HepG2 (cell line): ENCODE results near the gene NT5C. TPM values are rescaled to one million over a fixed set of nuclear protein-coding genes. Genes with fewer than 3 reads are reported as not detected.

Source experiments
- ASH2L ChIP-seq: fragments of 300-600, 200-600 bp; sonication (generic); IDR thresholded peaks from 2 replicates; pipeline ENCODE4 v1.7.0; 2017; ENCODE audit warnings: low read depth, mild to moderate bottlenecking, moderate library complexity, mixed read lengths, low read length; ENCODE audit not compliant: insufficient read length
- BORCS8-MEF2B ChIP-seq: sonication (generic); formaldehyde crosslinking; IDR thresholded peaks from 2 replicates; pipeline ENCODE4 v1.8.0; 2022; ENCODE audit warnings: mild to moderate bottlenecking, missing genetic modification reagents
- CHCHD3 ChIP-seq: sonication (generic); formaldehyde crosslinking; IDR thresholded peaks from 2 replicates; pipeline ENCODE4 v1.8.0; 2022; ENCODE audit warnings: mild to moderate bottlenecking, missing genetic modification reagents, moderate library complexity
- DRAP1 ChIP-seq: IDR thresholded peaks from 2 replicates; pipeline ENCODE4 v1.6.1; 2016; ENCODE audit warnings: missing genetic modification reagents, missing compliant biosample characterization
- EHMT2 ChIP-seq: fragments of 200-600 bp; sonication (generic); IDR thresholded peaks from 2 replicates; pipeline ENCODE4 v1.7.0; 2017; ENCODE audit warnings: antibody characterized with exemption, low read depth, low read length, borderline replicate concordance
- ELK4 ChIP-seq: sonication (generic); formaldehyde crosslinking; IDR thresholded peaks from 2 replicates; pipeline ENCODE4 v1.9.0; 2021; ENCODE audit warnings: missing genetic modification reagents, borderline replicate concordance
- JUND ChIP-seq: sonication (generic); formaldehyde crosslinking; IDR thresholded peaks from 2 replicates; pipeline ENCODE4 v1.8.0; 2022; ENCODE audit warnings: mild to moderate bottlenecking, missing genetic modification reagents
- LCORL ChIP-seq, 2 experiments: fragments of 450-650 bp in 1 of 2; sonication (generic) in 1 of 2; formaldehyde crosslinking in 1 of 2; IDR thresholded peaks; 2 replicates each; pipeline versions ENCODE4 v1.5.0 to v1.6.1; 2017 to 2020; ENCODE audit warnings: antibody characterized with exemption in 1 of 2, missing genetic modification reagents in 1 of 2
- MIXL1 ChIP-seq: IDR thresholded peaks from 2 replicates; pipeline ENCODE4 v1.6.1; 2016
- MLX ChIP-seq: IDR thresholded peaks from 2 replicates; pipeline ENCODE4 v1.6.1; 2016
- MXD4 ChIP-seq: IDR thresholded peaks from 2 replicates; pipeline ENCODE4 v1.6.1; 2016; ENCODE audit warnings: mild to moderate bottlenecking, missing biosample characterization, missing genetic modification reagents
- MYNN ChIP-seq: sonication (generic); formaldehyde crosslinking; IDR thresholded peaks from 2 replicates; pipeline ENCODE4 v1.4.0; 2020; ENCODE audit warnings: mild to moderate bottlenecking, low read depth, missing genetic modification reagents
- PHB2 ChIP-seq: fragments of 450-650 bp; IDR thresholded peaks from 2 replicates; pipeline ENCODE4 v1.6.1; 2018; ENCODE audit not compliant: partially characterized antibody
- RXRB ChIP-seq: IDR thresholded peaks from 2 replicates; pipeline ENCODE4 v1.6.1; 2016; ENCODE audit warnings: borderline replicate concordance, missing genetic modification reagents, missing compliant biosample characterization
- SIN3A ChIP-seq: IDR thresholded peaks from 2 replicates; pipeline ENCODE4 v1.6.1; 2011; ENCODE audit warnings: low read depth, mild to moderate bottlenecking, control low read depth, low read length, borderline replicate concordance
- SIN3B ChIP-seq: fragments of 150-350 bp; IDR thresholded peaks from 2 replicates; pipeline ENCODE4 v1.6.1; 2014; ENCODE audit warnings: low read length
- ZBTB33 ChIP-seq: sonication (generic); formaldehyde crosslinking; IDR thresholded peaks from 2 replicates; pipeline ENCODE4 v1.4.0; 2020; ENCODE audit warnings: missing genetic modification reagents
- ZBTB37 ChIP-seq: sonication (generic); formaldehyde crosslinking; IDR thresholded peaks from 2 replicates; pipeline ENCODE4 v1.4.0; 2020; ENCODE audit warnings: mild to moderate bottlenecking, missing genetic modification reagents
- ZBTB43 ChIP-seq: sonication (generic); formaldehyde crosslinking; conservative IDR thresholded peaks from 2 replicates; pipeline ENCODE4 v1.4.0; 2020; ENCODE audit warnings: missing genetic modification reagents
- ZEB1 ChIP-seq: IDR thresholded peaks from 2 replicates; pipeline ENCODE4 v1.6.1; 2012; ENCODE audit warnings: mild to moderate bottlenecking, low read depth, inconsistent platforms; ENCODE audit not compliant: insufficient replicate concordance
- ZMYM3 ChIP-seq: sonication (generic); formaldehyde crosslinking; IDR thresholded peaks from 2 replicates; pipeline ENCODE4 v1.5.1; 2020; ENCODE audit warnings: mild to moderate bottlenecking, missing genetic modification reagents
- ZNF30 ChIP-seq: sonication (generic); formaldehyde crosslinking; IDR thresholded peaks from 2 replicates; pipeline ENCODE4 v1.5.0; 2020; ENCODE audit warnings: mild to moderate bottlenecking, missing genetic modification reagents
- polyA plus RNA-seq, 8 experiments: library from polyadenylated mRNA; depleted of rRNA in 3 of 8; stranded (reverse) in 7 of 8; unstranded in 1 of 8; fragments of >200 nt; fragmentation: Illumina TruSeq in 4 of 8; extraction: Trizol in 4 of 8; gene quantifications; 2 replicates each; pipeline versions ENCODE4 v1.2.1 to v1.2.3, GENCODE V29; 2011 to 2016; ENCODE audit warnings: low read depth in 4 of 8, missing spikeins in 1 of 8, mixed read lengths in 1 of 8; ENCODE audit not compliant: insufficient read depth in 1 of 8
- total RNA-seq, 5 experiments: library from RNA; depleted of rRNA; stranded (reverse); fragments of >200 nt; fragmentation: Illumina TruSeq; extraction: Trizol; gene quantifications; 2 replicates each; pipeline ENCODE4 v1.2.3, GENCODE V29; 2016; ENCODE audit warnings: low read depth in 1 of 5

NT5C gene
- total and polyA plus RNA-seq, 2 of the 13 experiments (the other 11 are each of a cell fraction or from before 2014, with no cell fraction given) = 42.8 to 48.6 TPM

- TF ChIP-seq ZBTB37 (CRISPR knock-in tag) (no peak), MYNN (CRISPR knock-in tag) (no peak), ZNF30 (CRISPR knock-in tag) (0 out of 2 replicates have a peak, but pooled peaks have one; percentile 63), SIN3A (0 out of 2 replicates have a peak, but pooled peaks have one; percentile 81), ZBTB33 (no peak), CHCHD3 (peak; percentile 68), JUND (CRISPR knock-in tag) (no peak), RXRB (peak; percentile 47; the same call in 1 of the 2 replicates), ELK4 (peak; percentile 59; the same call in 1 of the 2 replicates), MLX (CRISPR knock-in tag) (no peak), PHB2 (no peak), ASH2L (peak; percentile 97), ZEB1 (no peak), BORCS8-MEF2B (CRISPR knock-in tag) (peak; percentile 83), DRAP1 (CRISPR knock-in tag) (peak; percentile 79), ZBTB43 (CRISPR knock-in tag) (peak; percentile 83), MIXL1 (CRISPR knock-in tag) (peak; percentile 54), MXD4 (peak; percentile 97), ZMYM3 (no peak), LCORL (IDR thresholded peaks at IDR 0.05) (no peak), LCORL (CRISPR knock-in tag; IDR thresholded peaks at IDR 0.05) (0 out of 2 replicates have a peak, but pooled peaks have one; percentile 3), EHMT2 (no peak), SIN3B (no peak)
These were observed at the start of gene NT5C (continued) for GRCh38 chr17:75131278-75132017.
